IMR-90 (cell line): ENCODE measurements around the gene OR10H3. TPM values are rescaled to one million over a fixed set of nuclear protein-coding genes. Genes with fewer than 3 reads are reported as not detected.

Source experiments
- ATAC-seq: fragments of 200-7000 bp; cut with Tn5 transposase; 2 replicates; pipeline ENCODE4 v1.9.1; 2020; ENCODE audit warnings: low read depth, mild to moderate bottlenecking, moderate library complexity
- BruUV-seq: library from RNA; stranded (reverse); fragments of 400-500 nt; replicated peaks from 2 replicates; lab custom pipeline; 2021; lab: Mats Ljungman, UMichigan
- CTCF ChIA-PET: fragments of 300-600 bp; formaldehyde crosslinking; extraction: SDS; loops from one replicate; lab custom pipeline; 2021; ENCODE audit warnings: antibody characterized with exemption; lab: Yijun Ruan, JAX
- POLR2A ChIA-PET: fragments of 300-600 bp; sonication (Branson Sonifier 250); formaldehyde crosslinking; loops from one replicate; lab custom pipeline; 2022; ENCODE audit warnings: antibody characterized with exemption; ENCODE audit not compliant: unreplicated experiment; lab: Charles Lee
- DNase-seq: peaks from one replicate; pipeline ENCODE4 v3.0.0; 2013
- H2AFZ ChIP-seq: replicated peaks from 2 replicates; pipeline ENCODE3; 2013; ENCODE audit warnings: low read length, mild to moderate bottlenecking; ENCODE audit not compliant: poor library complexity
- H2AK5ac ChIP-seq: 2 replicates; pipeline ENCODE4 v1.6.1; 2013; ENCODE audit warnings: low read depth, low read length, inconsistent platforms
- H2AK9ac ChIP-seq: replicated peaks from 2 replicates; pipeline ENCODE3; 2013; ENCODE audit warnings: mild to moderate bottlenecking, low read depth, low read length, moderate library complexity; ENCODE audit not compliant: poor library complexity
- H2BK120ac ChIP-seq: 2 replicates; pipeline ENCODE4 v1.6.1; 2013; ENCODE audit warnings: low read depth, low read length, inconsistent platforms
- H2BK15ac ChIP-seq: 3 replicates; pipeline ENCODE4 v1.6.1; 2013; ENCODE audit warnings: low read depth, low read length, inconsistent platforms
- H2BK20ac ChIP-seq: 2 replicates; pipeline ENCODE4 v1.6.1; 2013; ENCODE audit warnings: low read depth, mild to moderate bottlenecking, inconsistent platforms, low read length, moderate library complexity
- H2BK5ac ChIP-seq: 2 replicates; pipeline ENCODE4 v1.6.1; 2013; ENCODE audit warnings: mild to moderate bottlenecking, low read depth, low read length, inconsistent platforms; ENCODE audit not compliant: poor library complexity, severe bottlenecking
- H3K14ac ChIP-seq: replicated peaks from 2 replicates; pipeline ENCODE4 v1.6.1; 2013; ENCODE audit warnings: low read depth, low read length, inconsistent platforms
- H3K18ac ChIP-seq: 2 replicates; pipeline ENCODE4 v1.6.1; 2013; ENCODE audit warnings: low read depth, low read length, control low read depth
- H3K23ac ChIP-seq: 2 replicates; pipeline ENCODE4 v1.6.1; 2013; ENCODE audit warnings: low read depth, low read length, inconsistent platforms
- H3K27ac ChIP-seq: 2 replicates; pipeline ENCODE4 v1.5.1; 2013; ENCODE audit warnings: mild to moderate bottlenecking, control low read depth, low read length; ENCODE audit not compliant: insufficient read depth
- H3K27me3 ChIP-seq: 2 replicates; pipeline ENCODE4 v1.6.1; 2013; ENCODE audit warnings: low read length; ENCODE audit not compliant: control insufficient read depth, insufficient read depth
- H3K36me3 ChIP-seq: 2 replicates; pipeline ENCODE4 v1.6.1; 2013; ENCODE audit warnings: low read length, mixed read lengths; ENCODE audit not compliant: control insufficient read depth, insufficient read depth
- H3K4ac ChIP-seq: 2 replicates; pipeline ENCODE4 v1.6.1; 2013; ENCODE audit warnings: low read depth, low read length, inconsistent platforms
- H3K4me1 ChIP-seq: 2 replicates; pipeline ENCODE4 v1.6.1; 2013; ENCODE audit warnings: low read length, mixed read lengths; ENCODE audit not compliant: control insufficient read depth, insufficient read depth
- H3K4me2 ChIP-seq: 2 replicates; pipeline ENCODE4 v1.6.1; 2013; ENCODE audit warnings: low read depth, mild to moderate bottlenecking, control low read depth, low read length, moderate library complexity
- H3K4me3 ChIP-seq: 2 replicates; pipeline ENCODE4 v1.5.1; 2013; ENCODE audit warnings: low read depth, mild to moderate bottlenecking, control low read depth, low read length, moderate library complexity; ENCODE audit not compliant: insufficient read depth
- H3K56ac ChIP-seq: 2 replicates; pipeline ENCODE4 v1.6.1; 2013; ENCODE audit warnings: low read length, inconsistent platforms; ENCODE audit not compliant: insufficient read depth; ENCODE audit errors: extremely low read depth
- H3K79me1 ChIP-seq, 2 experiments: 2 replicates each; pipeline ENCODE4 v1.6.1; 2013; ENCODE audit warnings: low read length in 2 of 2, inconsistent platforms in 1 of 2, low read depth in 1 of 2
- H3K9ac ChIP-seq: 2 replicates; pipeline ENCODE4 v1.6.1; 2013; ENCODE audit warnings: low read depth, low read length, control low read depth
- H3K9me1 ChIP-seq: 2 replicates; pipeline ENCODE4 v1.6.1; 2013; ENCODE audit warnings: low read length, inconsistent platforms; ENCODE audit not compliant: insufficient read depth
- H3K9me3 ChIP-seq: 2 replicates; pipeline ENCODE4 v1.6.1; 2013; ENCODE audit warnings: low read length; ENCODE audit not compliant: control insufficient read depth, insufficient read depth
- H4K20me1 ChIP-seq: 2 replicates; pipeline ENCODE4 v1.6.1; 2013; ENCODE audit warnings: low read length, inconsistent platforms; ENCODE audit not compliant: insufficient read depth
- H4K5ac ChIP-seq: 2 replicates; pipeline ENCODE4 v1.6.1; 2013; ENCODE audit warnings: mild to moderate bottlenecking, low read depth, low read length, control low read depth
- H4K8ac ChIP-seq, 2 experiments: 2 replicates each; pipeline ENCODE4 v1.6.1; 2013; ENCODE audit warnings: low read depth in 2 of 2, low read length in 2 of 2, control low read depth in 1 of 2, inconsistent platforms in 1 of 2
- H4K91ac ChIP-seq: 2 replicates; pipeline ENCODE4 v1.6.1; 2013; ENCODE audit warnings: low read depth, low read length, inconsistent platforms; ENCODE audit not compliant: insufficient read depth
- BHLHE40 ChIP-seq: fragments of 150-350 bp; IDR thresholded peaks from 2 replicates; pipeline ENCODE4 v1.6.1; 2016; ENCODE audit warnings: mild to moderate bottlenecking, low read depth, low read length
- CEBPB ChIP-seq: IDR thresholded peaks from 2 replicates; pipeline ENCODE4 v1.6.1; 2012; ENCODE audit warnings: low read depth, low read length, improper control_type of control experiment
- CHD1 ChIP-seq: IDR thresholded peaks from 2 replicates; pipeline ENCODE4 v1.6.1; 2012; ENCODE audit warnings: low read depth, low read length, improper control_type of control experiment
- CTCF ChIP-seq: conservative IDR thresholded peaks from 2 replicates; pipeline ENCODE4 v1.5.1; 2012; ENCODE audit warnings: mild to moderate bottlenecking, low read depth, low read length, improper control_type of control experiment
- ELK1 ChIP-seq: fragments of 150-350 bp; IDR thresholded peaks from 2 replicates; pipeline ENCODE4 v1.6.1; 2016; ENCODE audit warnings: low read depth, mild to moderate bottlenecking, low read length, moderate library complexity, borderline replicate concordance
- FOS ChIP-seq: fragments of 150-350 bp; IDR thresholded peaks from 2 replicates; pipeline ENCODE4 v1.6.1; 2016; ENCODE audit warnings: low read depth, low read length
- MAFK ChIP-seq: IDR thresholded peaks from 2 replicates; pipeline ENCODE4 v1.6.1; 2012; ENCODE audit warnings: low read depth, low read length, improper control_type of control experiment
- MXI1 ChIP-seq: IDR thresholded peaks from 2 replicates; pipeline ENCODE4 v1.6.1; 2012; ENCODE audit warnings: low read depth, mild to moderate bottlenecking, low read length, moderate library complexity, borderline replicate concordance
- NFE2L2 ChIP-seq: fragments of 150-350 bp; IDR thresholded peaks from 2 replicates; pipeline ENCODE4 v1.6.1; 2016; ENCODE audit warnings: low read depth, mild to moderate bottlenecking, low read length
- POLR2A ChIP-seq: IDR thresholded peaks from 2 replicates; pipeline ENCODE4 v1.6.1; 2012; ENCODE audit warnings: mild to moderate bottlenecking, low read depth, low read length
- RAD21 ChIP-seq: IDR thresholded peaks from 2 replicates; pipeline ENCODE4 v1.6.1; 2012; ENCODE audit warnings: low read length, improper control_type of control experiment
- RCOR1 ChIP-seq: IDR thresholded peaks from 2 replicates; pipeline ENCODE4 v1.6.1; 2012; ENCODE audit warnings: mild to moderate bottlenecking, low read length, improper control_type of control experiment; ENCODE audit not compliant: insufficient replicate concordance
- RFX5 ChIP-seq: IDR thresholded peaks from 2 replicates; pipeline ENCODE4 v1.8.0; 2012; ENCODE audit warnings: low read depth, mild to moderate bottlenecking, low read length, moderate library complexity
- SMC3 ChIP-seq: fragments of 150-350 bp; IDR thresholded peaks from 2 replicates; pipeline ENCODE4 v1.6.1; 2016; ENCODE audit warnings: low read depth, mild to moderate bottlenecking, antibody characterized with exemption, low read length, moderate library complexity
- USF2 ChIP-seq: fragments of 150-350 bp; IDR thresholded peaks from 2 replicates; pipeline ENCODE4 v1.6.1; 2017; ENCODE audit warnings: mild to moderate bottlenecking, antibody characterized with exemption, low read length, low read depth
- WGBS, 2 experiments: methylation state at CpG; one replicate each; pipeline versions ENCODE4 v1.1.5 to v1.1.7; 2013; ENCODE audit warnings: missing lambda C conversion rate in 2 of 2; ENCODE audit not compliant: insufficient read length in 1 of 2; ENCODE audit errors: extremely low coverage in 2 of 2; 5-methylcytosine and 5-hydroxymethylcytosine counted together
- dilution Hi-C: fragments of 300-500 bp; cut with HindIII; formaldehyde crosslinking; loops from one replicate; pipeline ENCODE4 v1.14.3; 2018; ENCODE audit warnings: low sequenced_read_pairs; ENCODE audit not compliant: unreplicated experiment
- in situ Hi-C: fragments of 300-500 bp; cut with MboI; formaldehyde crosslinking; loops from 3 replicates; pipeline ENCODE4 v1.14.3; 2019; ENCODE audit warnings: low sequenced_read_pairs, inconsistent platforms, mixed read lengths
- intact Hi-C: fragments of 100-400 bp; cut with micrococcal nuclease; formaldehyde crosslinking; loops from 2 replicates; pipeline ENCODE4 v1.10.0; 2022
- polyA plus RNA-seq, 3 experiments: library from polyadenylated mRNA; depleted of rRNA; stranded (reverse); fragments of >200 nt; gene quantifications; 2 replicates each; pipeline ENCODE4 v1.2.3, GENCODE V29; 2012; ENCODE audit warnings: low replicate concordance in 1 of 3
- total RNA-seq: library from RNA; depleted of rRNA; stranded (reverse); fragments of >200 nt; gene quantifications from 2 replicates; pipeline ENCODE4 v1.2.3, GENCODE V29; 2012

OR10H3 gene
- total and polyA plus RNA-seq, 2 of the 4 experiments (the other 2 are of a cell fraction), result not detected

- no peak overlapping the region for H2AK5ac ChIP-seq
- H2AK9ac ChIP-seq, result no peak overlapping the region
- H4K91ac ChIP-seq, result no peak overlapping the region
- H3K9me3 ChIP-seq, result peaks cover 39% of the 10 kb centered on the region
- no peak overlapping the region for H3K27ac ChIP-seq
- H3K4ac ChIP-seq, result no peak overlapping the region
- WGBS, 2 experiments, result no CpG with 5 or more reads among the region's 10 CpGs
- no peak overlapping the region for H2BK20ac ChIP-seq
- no peak overlapping the region for H2BK120ac ChIP-seq
- dilution Hi-C loops, result no loop called here
- no peak overlapping the region for H4K8ac ChIP-seq
- intact Hi-C loops, result no loop called here
- H3K23ac ChIP-seq, result no peak overlapping the region
- H2BK15ac ChIP-seq, result no peak overlapping the region
- H3K79me1 ChIP-seq, result no peaks in the 10 kb centered on the region
- H2AFZ ChIP-seq, result no peak overlapping the region
- DNase-seq (no peak), ATAC-seq (no peak)
- H4K5ac ChIP-seq, result no peak overlapping the region
- no peaks in the 10 kb centered on the region for H3K27me3 ChIP-seq
- no peak for TF ChIP-seq FOS
- no peak for TF ChIP-seq SMC3
- TF ChIP-seq ELK1, result no peak
- no peak for TF ChIP-seq CHD1
- TF ChIP-seq RCOR1, result no peak
- TF ChIP-seq MAFK, result no peak
- no peak for TF ChIP-seq BHLHE40
- TF ChIP-seq POLR2A, result no peak
- TF ChIP-seq MXI1, result no peak
- TF ChIP-seq NFE2L2, result no peak
- TF ChIP-seq RFX5, result no peak
- no peak for TF ChIP-seq CEBPB
- no peak for TF ChIP-seq RAD21
- TF ChIP-seq CTCF, result no peak
- no peak for TF ChIP-seq USF2
- H3K4me3 ChIP-seq, result no peak overlapping the region
- no peak overlapping the region for H2BK5ac ChIP-seq
- POLR2A ChIA-PET, result no interaction called here
- H3K9ac ChIP-seq, result no peak overlapping the region
- BruUV-seq, result no TSS peak
- H3K14ac ChIP-seq, result no peak overlapping the region
- H3K9me1 ChIP-seq, result no peaks in the 10 kb centered on the region
- H3K56ac ChIP-seq, result no peak overlapping the region
- H3K36me3 ChIP-seq, result no peaks in the 10 kb centered on the region
- CTCF ChIA-PET, result no interaction called here
- H4K20me1 ChIP-seq, result no peaks in the 10 kb centered on the region
- H3K4me2 ChIP-seq, result no peak overlapping the region
- no peak overlapping the region for H3K18ac ChIP-seq
- H3K4me1 ChIP-seq, result no peaks in the 10 kb centered on the region
- in situ Hi-C loops, result loop anchor here (10.0 kb wide), 1 partner anchor 105 kb away; the partner anchor contains the start of gene CYP4F12
These were observed 42.1 kb downstream of the OR10H3 start for GRCh38 chr19:15779756-15780476.
